Measurements from ENCODE around the gene ABCA5.

- TF ChIP-seq CTCF (IDR thresholded peaks at IDR 0.05; ENCODE audit: low read depth, low read length, missing input control) (no peak), MAX (IDR thresholded peaks at IDR 0.05) (no peak), SP1 (IDR thresholded peaks at IDR 0.05) (no peak), ZBTB33 (IDR thresholded peaks at IDR 0.05) (no peak), ATF3 (IDR thresholded peaks at IDR 0.05) (no peak), NR2F2 (IDR thresholded peaks at IDR 0.05) (no peak), RAD21 (IDR thresholded peaks at IDR 0.05) (no peak), TAF1 (conservative IDR thresholded peaks at IDR 0.05) (no peak), JUND (IDR thresholded peaks at IDR 0.05) (no peak), GABPA (IDR thresholded peaks at IDR 0.05 in 1 of 2, conservative IDR thresholded peaks at IDR 0.05 in 1 of 2) (no peak), YY1 (IDR thresholded peaks at IDR 0.05) (no peak), FOXA1 (IDR thresholded peaks at IDR 0.05) (no peak), HNF4G (IDR thresholded peaks at IDR 0.05) (no peak)
- TF ChIP-seq, protein P1, sequence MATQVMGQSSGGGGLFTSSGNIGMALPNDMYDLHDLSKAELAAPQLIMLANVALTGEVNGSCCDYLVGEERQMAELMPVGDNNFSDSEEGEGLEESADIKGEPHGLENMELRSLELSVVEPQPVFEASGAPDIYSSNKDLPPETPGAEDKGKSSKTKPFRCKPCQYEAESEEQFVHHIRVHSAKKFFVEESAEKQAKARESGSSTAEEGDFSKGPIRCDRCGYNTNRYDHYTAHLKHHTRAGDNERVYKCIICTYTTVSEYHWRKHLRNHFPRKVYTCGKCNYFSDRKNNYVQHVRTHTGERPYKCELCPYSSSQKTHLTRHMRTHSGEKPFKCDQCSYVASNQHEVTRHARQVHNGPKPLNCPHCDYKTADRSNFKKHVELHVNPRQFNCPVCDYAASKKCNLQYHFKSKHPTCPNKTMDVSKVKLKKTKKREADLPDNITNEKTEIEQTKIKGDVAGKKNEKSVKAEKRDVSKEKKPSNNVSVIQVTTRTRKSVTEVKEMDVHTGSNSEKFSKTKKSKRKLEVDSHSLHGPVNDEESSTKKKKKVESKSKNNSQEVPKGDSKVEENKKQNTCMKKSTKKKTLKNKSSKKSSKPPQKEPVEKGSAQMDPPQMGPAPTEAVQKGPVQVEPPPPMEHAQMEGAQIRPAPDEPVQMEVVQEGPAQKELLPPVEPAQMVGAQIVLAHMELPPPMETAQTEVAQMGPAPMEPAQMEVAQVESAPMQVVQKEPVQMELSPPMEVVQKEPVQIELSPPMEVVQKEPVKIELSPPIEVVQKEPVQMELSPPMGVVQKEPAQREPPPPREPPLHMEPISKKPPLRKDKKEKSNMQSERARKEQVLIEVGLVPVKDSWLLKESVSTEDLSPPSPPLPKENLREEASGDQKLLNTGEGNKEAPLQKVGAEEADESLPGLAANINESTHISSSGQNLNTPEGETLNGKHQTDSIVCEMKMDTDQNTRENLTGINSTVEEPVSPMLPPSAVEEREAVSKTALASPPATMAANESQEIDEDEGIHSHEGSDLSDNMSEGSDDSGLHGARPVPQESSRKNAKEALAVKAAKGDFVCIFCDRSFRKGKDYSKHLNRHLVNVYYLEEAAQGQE (IDR thresholded peaks at IDR 0.05): no peak
Observed at GRCh38 chr17:69207151-69207550, 119.8 kb downstream of the ABCA5 start.

Measured in liver (tissue), 3 donors.